Right kidney (tissue), 1 donor: ENCODE data around the gene ATP5PO.
A peak's percentile ranks its signal among the peaks of the same experiment; 100 is the strongest.
"Not testable (repeated sequence)": the region's sequence is repeated elsewhere in the genome, so short reads cannot be mapped to it uniquely, and the experiment has no call there.

Experiments used
- DNase-seq: peaks from one replicate; pipeline ENCODE4 v3.0.0-alpha.2; 2016

ATP5PO gene

DNA sequence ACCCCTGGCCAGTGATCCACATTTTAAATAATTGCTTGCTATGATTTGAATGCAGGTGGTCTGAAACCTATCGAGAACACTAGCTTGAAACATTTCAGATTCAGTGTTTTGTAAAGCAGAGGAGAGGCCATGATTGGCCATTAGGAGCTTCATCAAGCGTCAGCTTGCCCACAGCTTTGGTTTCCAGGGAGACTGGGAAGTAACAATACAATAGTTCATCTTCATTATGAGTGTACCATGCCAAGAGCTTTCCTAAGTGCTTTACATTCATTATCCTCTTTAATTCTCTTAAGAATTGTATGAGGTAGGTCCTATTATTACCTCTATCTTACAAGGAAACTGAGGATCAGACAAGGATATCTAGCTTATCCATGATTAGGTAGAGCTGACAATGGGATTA, 27.7 kb upstream of the ATP5PO start:
- DNase-seq: no peak

DNA sequence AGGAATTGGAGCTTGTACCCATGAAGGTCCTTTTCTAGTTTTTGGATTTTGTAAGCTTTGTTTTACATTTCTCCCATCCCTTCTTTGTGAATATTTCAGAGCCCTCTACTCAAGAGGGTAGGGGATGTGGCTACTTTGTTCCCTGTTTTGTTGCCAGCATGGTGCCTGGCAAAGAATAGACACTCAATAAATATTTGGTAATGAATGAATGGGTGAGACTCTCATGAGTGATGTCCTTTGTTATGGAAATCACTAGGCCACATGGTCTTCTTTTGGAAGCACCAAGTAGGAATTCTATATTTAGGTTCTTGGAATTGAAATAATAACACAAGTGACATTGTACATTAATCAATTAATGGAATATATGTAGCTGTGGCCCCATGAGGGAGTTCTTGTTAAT, 26.8 kb upstream of the ATP5PO start:
- DNase-seq: no peak

DNA sequence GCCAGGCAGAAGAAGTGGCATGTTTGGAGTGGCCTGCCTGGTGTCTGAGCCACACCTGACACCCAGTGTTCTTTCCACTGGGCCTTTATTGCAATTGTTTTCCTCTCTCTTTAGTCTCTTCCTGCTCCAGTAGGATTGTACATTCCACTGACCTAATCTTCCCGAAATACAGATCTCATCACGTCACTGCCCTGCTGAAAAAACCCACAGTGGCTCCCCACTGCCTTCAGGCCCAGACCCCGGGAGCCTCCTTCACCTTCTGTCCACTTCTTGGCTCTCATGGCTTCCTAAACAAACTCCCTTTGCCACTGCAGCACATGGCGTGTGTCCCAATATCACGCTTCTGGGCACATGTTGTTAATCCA, 25.3 kb upstream of the ATP5PO start:
- DNase-seq: no peak

DNA sequence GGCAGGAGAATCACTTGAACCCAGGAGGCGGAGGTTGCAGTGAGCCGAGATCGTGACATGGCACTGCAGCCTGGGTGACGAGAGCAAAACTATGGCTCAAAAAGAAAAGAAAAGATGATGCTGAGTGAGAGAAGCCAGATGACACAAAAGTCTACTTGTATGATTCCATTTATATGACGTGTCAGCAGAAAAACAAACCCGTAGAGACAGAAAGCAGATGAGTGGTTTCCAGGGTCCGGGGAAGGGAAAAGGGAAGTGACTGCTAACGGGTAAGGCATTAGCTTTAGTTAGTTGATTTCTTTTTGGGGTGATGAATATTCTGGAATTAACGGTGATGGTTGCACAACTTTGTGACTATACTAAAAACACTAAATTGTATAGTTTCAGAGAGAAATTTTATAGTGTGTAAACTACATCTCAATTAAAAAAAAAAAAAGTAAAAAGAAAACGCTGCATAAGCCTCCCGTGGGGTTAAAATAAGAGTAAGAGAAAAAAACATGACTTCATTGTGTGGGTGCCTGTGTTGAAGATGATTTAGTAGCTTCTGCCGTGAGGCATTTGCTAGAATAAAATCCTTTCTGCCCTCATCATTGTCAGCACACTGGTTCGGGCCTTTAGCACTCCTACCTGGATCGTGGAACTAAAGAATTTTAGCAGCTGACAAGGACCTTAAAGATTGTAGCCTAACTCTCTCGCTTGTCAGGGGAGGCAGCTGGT, 24.7 kb upstream of the ATP5PO start:
- no peak for DNase-seq

DNA sequence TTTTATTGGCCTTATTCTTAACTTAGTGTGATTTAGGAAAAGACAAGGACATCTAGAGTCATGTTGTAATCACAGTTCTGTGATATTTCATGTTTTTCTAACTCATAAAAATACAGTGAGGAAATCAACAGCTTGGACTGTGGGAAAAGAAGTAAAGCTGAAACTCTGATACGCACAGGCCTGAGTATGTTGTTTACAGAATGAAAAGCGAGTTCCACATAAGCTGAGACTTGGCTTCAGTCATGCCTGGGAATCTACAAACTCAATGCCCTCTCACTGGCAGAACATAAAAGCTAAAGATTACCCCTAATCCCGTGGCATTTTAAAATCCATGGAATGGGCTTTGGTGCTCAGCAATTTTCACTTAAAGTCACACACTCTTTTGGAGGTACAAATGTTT, 23.6 kb upstream of the ATP5PO start:
- no peak for DNase-seq

DNA sequence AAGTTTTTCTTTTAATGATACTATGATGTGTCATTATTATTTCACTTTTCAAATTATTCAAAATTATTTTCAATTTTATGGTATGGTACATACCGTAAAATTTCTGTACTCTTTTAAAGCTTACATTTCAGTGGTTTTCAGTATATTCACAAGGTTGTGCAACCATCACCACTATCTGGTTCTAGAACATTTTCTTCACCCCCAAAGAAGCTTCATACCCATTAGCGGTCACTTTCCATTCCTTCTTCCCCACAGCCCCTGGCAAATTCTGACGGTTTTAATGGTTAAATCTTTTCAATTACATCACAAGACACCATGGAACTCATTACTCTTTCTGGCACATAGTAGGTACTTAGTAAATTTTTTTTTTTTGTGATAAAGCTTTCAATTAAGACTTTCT, 22.8 kb upstream of the ATP5PO start:
- DNase-seq: no peak

DNA sequence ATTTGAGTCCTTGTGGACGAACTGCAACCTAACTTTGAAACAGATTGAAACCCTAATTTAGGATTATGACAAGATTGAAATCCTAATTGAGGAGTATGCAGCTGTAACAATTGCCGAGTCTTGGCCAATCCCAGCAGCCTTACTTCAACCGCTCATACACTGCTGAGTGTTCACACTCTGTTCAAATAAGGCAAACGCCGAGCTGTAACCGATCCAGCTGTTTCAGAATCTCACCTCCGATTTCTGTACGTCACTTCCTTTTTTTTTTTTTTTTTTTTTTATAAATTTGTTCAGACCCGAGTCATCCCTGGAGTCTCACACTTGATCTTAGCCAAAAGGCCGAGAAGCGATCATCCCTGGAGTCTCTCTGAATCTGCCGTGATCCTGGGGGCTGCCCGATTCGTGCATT, 22.3 kb upstream of the ATP5PO start:
- DNase-seq: no peak

DNA sequence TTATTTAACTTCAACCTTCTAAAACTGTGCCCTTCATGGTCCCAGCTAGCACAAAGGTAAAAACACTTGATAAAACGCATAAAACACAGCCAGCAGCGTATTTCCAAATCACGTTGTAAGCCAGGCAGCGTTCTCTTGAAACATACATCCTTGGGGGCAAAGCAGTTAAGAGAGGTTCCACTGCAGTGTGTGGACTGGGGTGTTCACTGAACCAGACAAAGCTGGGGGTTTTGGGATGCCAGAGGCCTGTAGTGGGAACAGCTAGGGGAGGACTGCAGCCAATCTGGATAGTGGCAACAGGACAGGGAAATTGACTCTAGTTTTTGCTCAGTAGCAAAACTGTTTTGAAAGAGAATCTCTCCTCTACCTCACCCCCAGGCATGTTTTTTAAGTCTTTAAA, 21.5 kb upstream of the ATP5PO start:
- no peak for DNase-seq

DNA sequence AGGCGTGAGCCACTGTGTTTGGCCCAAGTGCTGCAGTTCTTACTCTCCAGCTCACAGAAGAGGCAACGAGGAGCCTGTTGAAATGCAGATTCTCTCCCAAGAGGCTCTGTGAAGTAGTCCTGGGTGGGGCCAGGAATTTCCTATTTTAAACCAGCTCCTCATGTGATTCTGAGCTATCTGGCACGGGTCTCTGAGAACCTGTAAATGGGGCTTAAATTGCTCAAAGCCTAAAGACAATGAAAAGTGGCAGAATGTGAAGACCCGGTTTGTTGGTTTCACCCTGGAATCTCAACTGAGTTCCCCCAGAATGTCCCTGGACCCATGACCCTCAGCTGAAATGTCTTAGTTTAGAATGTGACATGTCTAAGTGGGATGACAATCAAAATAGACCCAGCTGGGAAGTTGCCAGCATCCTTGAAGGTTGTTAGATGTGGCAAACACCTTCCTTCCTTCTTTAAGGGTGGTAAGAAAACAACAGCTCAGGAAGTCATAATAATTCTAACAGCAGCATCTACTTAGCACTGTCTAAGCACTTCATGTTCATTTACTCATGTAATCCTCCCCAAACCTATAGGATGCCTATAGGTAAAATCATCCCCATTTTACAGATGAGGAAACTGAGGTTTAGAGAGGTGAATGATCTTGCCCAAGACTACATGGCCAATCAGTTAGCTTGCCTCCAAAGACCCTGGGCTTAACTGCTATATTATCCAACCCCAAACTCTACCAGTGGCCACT, 20.9 kb upstream of the ATP5PO start:
- DNase-seq: no peak

DNA sequence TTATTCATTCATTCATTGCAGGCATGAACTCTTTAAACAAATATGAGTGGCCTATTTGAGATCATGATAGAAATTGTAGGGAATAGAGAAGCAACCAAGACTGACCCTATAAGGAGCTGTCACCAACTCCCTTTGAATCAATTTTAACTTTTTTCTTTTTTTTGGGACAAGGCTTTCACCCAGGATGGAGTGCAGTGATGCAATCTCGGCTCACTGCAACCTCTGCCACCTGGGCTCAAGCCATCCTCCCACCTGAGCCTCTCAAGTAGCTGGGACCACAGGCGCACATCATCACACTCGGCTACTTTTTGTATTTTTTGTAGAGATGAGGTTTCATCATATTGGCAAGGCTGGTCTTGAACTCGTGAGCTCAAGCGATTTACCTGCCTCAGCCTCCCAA, 17.1 kb upstream of the ATP5PO start:
- DNase-seq: no peak

DNA sequence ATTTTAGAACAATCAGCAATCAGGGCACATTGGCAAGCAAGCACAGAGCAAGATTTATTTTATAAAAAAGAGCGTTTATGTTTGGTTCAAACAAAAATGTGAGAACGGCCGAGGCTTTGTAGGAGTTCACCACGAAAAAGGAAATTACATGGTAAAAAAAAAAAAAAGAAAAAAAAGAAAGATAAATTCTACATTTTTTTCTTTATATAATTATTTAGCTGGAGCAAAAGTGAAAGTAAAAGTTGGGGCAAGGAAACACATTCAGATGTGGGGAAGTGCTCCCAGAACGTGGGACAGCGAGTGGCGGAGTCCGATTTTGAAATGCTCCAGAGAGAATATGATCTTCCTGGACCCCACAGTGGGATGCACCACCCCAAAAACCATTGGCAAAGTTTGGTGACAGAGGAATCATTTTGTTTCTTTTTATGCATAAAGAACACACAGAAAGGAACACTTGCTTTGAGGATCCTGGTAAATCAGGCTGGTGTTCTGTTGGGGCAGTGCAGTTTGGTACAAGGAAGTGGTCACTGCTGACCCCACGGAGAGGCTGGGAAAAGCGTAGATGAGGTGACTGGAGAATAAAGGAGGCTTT, 16.3 kb upstream of the ATP5PO start:
- DNase-seq: no peak

DNA sequence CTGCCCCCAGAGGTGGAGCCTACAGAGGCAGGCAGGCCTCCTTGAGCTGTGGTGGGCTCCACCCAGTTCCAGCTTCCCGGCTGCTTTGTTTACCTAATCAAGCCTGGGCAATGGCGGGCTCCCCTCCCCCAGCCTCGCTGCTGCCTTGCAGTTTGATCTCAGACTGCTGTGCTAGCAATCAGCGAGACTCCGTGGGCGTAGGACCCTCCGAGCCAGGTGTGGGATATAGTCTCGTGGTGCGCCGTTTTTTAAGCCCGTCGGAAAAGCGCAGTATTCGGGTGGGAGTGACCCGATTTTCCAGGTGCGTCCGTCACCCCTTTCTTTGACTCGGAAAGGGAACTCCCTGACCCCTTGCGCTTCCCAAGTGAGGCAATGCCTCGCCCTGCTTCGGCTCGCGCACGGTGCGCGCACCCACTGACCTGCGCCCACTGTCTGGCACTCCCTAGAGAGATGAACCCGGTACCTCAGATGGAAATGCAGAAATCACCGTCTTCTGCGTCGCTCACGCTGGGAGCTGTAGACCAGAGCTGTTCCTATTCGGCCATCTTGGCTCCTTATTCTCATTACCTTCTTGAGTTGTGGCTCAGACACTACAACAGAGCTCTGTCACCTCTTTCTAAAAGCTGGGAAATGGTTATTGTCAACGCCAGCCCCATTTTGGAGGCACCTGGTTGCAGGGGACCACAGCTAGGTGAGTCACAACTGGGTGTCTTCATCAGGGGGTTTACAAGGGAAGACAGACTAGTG, 15.6 kb upstream of the ATP5PO start:
- DNase-seq: peak; percentile 43

DNA sequence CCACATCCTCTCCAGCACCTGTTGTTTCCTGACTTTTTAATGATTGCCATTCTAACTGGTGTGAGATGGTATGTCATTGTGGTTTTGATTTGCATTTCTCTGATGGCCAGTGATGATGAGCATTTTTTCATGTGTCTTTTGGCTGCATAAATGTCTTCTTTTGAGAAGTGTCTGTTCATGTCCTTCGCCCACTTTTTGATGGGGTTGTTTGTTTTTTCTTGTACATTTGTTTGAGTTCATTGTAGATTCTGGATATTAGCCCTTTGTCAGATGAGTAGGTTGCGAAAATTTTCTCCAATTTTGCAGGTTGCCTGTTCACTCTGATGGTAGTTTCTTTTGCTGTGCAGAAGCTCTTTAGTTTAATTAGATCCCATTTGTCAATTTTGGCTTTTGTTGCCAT, 10.6 kb upstream of the ATP5PO start:
- DNase-seq: not testable (repeated sequence)

DNA sequence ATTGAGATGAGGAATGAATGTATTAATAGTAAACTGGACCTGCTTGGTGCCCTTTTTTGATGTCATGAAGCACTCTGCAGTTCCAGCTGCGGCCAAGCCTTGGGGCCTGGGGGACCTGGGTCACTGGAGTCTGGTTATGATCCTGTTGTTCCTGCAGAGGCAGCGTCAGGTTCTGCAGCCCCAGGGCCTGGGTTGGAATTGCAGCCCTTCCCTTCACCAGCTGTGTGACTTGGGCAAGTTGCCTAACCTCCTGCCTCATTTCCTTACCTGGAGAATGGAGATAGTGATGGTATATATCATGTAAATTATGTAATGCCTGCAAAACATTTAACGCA, 9.1 kb upstream of the ATP5PO start:
- no peak for DNase-seq

DNA sequence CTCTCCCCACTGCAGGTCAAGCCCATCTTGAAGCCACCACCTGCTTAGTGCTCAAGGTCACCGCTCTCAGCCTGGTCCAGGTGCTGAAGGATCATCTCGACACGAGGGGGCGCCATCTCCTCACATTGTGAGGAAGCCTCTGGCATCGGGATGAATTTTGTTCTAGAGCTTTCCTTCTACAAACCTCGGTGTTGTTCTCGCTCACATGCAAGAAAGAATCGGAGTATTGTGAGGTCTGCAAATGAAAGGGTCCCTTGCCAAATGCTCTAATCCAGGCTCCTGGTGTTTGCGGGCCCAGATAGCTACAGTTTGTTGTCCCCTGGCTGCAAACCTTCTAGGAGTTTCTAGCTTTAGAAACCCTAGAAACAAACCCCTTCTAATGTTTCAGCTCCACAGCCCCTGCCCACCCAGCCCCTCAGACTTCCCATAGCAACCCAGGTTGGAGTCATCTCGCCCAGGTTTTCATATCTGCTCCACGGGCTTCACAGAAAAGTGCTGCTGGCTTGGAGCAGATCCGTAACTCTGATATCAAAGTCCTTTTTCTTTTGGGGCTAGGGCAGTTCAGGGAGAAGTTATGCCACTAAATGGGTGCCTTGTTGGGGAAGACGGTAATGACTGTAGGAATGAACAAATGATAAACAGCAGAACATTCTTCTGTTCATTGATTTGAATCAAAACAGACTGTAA, 8.6 kb upstream of the ATP5PO start:
- DNase-seq: peak; percentile 69

DNA sequence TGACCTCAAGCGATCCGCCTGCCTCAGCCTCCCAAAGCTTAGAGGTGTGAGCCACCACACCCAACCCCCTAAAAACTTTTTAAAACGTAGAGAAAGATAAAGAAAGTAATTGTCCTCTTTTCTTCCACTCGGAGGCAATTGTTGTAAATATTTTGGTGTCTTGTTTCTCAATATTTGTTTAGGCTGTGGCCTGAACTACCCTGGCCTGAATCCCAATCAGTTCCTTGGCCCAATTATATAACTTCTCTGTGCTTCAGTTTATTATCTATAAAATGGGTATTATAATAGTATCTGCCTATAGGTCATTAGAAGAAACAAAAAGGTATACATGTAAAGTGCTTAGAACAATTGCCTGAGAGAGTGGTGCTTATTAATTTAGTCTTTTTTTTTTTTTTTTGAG, 1.8 kb upstream of the ATP5PO start:
- DNase-seq: no peak

DNA sequence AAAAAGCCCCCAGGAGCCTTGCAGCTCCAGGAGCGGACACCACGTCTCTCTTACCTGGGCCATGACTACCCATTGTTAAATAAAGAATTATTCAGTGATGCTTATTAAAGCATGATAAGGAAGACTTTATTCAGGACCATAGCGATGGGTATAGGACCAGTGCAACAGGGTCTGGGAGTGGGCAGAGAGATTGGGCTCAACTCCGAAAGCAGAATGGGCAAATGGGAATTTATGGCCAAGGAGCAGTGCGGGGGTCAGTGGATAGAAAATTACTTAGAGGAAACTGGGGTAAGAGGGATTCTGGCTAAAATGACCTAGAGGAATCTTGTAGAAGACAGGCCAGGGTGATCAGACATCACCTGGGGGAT, 580 bp upstream of the ATP5PO start:
- DNase-seq: no peak

DNA sequence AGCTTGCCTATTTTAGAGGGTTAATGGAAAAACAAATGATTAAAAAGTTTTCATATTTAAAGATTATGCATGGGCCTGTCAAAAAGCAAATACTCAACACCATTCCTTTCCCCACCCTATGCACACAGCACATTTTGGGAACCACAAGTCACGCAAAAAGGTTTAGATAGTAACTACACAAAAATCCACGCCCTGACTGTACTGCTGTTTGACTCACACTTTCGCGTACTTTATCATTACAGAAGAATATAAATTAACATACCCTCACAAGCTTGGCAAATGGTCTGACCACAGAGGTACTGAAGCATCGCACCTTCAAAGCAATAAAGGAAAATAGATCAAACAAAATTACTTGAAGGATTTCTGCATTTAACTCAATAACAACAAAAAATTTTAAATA, 1.4 kb downstream of the ATP5PO start:
- no peak for DNase-seq

DNA sequence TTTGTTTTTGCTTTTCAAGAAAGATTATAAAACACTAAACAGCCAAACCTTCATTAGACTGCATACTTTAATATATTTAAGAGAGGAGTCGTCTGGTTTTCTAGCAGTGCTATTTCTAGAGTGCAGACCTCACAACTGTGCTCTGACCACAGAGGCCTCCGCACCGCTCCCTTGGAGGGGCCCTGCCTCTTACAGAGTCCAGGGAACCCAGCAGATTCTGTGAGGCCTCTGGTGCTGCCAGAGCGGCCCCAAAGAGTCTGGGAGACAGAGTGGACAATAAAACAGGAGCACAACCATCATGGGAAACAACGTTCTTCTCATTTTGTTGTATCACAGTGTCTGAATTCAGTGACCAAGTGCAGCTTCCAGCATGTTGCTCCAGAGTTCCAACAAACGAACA, 5.8 kb downstream of the ATP5PO start:
- DNase-seq: no peak

DNA sequence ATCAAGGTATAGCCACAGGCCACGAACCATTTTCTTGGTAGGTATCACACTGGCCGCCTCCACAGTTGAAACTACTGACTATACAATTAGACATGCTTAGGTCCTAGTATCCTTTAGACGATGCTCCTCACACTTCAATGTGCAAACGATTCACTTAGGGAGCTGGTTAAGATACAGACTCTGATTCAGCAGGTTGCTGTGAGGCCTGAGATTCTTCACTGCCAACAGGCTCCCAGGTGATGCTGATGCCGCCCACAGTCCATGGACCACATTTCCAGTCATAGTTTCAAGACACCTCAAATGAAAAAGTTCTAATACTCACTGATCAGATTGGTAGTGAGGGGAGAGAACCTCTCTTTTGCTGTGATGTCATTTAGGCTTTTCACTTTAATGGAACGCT, 6.8 kb downstream of the ATP5PO start:
- no peak for DNase-seq

DNA sequence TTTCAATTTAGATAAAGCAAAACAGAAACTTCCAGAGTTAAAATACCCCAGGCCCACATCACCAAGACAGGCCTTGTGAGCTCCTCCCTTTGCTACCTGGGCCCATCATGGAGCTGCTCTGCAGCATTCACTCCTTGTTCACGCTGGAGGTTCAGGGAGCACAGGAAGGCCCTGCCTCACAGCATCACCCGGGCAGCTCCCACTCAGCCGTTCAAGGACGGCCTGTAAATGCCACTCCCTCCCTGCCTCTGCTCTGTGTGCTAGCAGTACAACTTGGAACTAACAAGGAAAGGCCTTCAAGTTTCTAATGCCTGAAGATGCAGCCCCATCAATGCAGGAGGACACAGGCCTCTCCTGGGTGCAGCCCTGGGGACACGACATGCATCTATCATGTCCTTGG, 11.6 kb downstream of the ATP5PO start:
- DNase-seq: no peak

DNA sequence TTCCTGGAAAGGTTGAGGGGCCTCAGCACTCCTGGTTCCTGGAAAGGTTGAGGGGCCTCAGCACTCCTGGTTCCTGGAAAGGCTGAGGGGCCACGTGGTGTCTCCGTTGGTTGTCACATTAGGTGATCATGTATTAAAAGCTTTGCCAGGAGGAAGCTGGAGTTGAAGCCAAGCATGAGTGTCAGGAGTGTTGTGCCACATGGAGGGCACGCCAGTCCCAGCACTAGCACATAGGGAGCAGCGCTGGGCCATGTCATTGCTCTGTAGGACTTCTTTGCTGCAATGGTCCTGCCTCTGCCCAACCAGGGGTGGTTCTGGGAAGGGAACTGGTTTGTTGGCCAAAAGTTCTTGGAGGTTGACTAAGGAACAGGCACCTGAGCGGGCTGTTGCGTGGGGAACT, 13.3 kb downstream of the ATP5PO start:
- DNase-seq: no peak
